IMR-90 (cell line): Measurements from ENCODE around the gene ATP10B. TPM values are rescaled to one million over a fixed set of nuclear protein-coding genes. Genes with fewer than 3 reads are reported as not detected.

Experiments
- ATAC-seq: fragments of 200-7000 bp; cut with Tn5 transposase; 2 replicates; pipeline ENCODE4 v1.9.1; 2020; ENCODE audit warnings: low read depth, mild to moderate bottlenecking, moderate library complexity
- BruUV-seq: library from RNA; stranded (reverse); fragments of 400-500 nt; replicated peaks from 2 replicates; lab custom pipeline; 2021; lab: Mats Ljungman, UMichigan
- CTCF ChIA-PET: fragments of 300-600 bp; formaldehyde crosslinking; extraction: SDS; loops from one replicate; lab custom pipeline; 2021; ENCODE audit warnings: antibody characterized with exemption; lab: Yijun Ruan, JAX
- POLR2A ChIA-PET: fragments of 300-600 bp; sonication (Branson Sonifier 250); formaldehyde crosslinking; loops from one replicate; lab custom pipeline; 2022; ENCODE audit warnings: antibody characterized with exemption; ENCODE audit not compliant: unreplicated experiment; lab: Charles Lee
- DNase-seq: peaks from one replicate; pipeline ENCODE4 v3.0.0; 2013
- H2AFZ ChIP-seq: replicated peaks from 2 replicates; pipeline ENCODE3; 2013; ENCODE audit warnings: low read length, mild to moderate bottlenecking; ENCODE audit not compliant: poor library complexity
- H2AK5ac ChIP-seq: 2 replicates; pipeline ENCODE4 v1.6.1; 2013; ENCODE audit warnings: low read depth, low read length, inconsistent platforms
- H2AK9ac ChIP-seq: replicated peaks from 2 replicates; pipeline ENCODE3; 2013; ENCODE audit warnings: mild to moderate bottlenecking, low read depth, low read length, moderate library complexity; ENCODE audit not compliant: poor library complexity
- H2BK120ac ChIP-seq: 2 replicates; pipeline ENCODE4 v1.6.1; 2013; ENCODE audit warnings: low read depth, low read length, inconsistent platforms
- H2BK15ac ChIP-seq: 3 replicates; pipeline ENCODE4 v1.6.1; 2013; ENCODE audit warnings: low read depth, low read length, inconsistent platforms
- H2BK20ac ChIP-seq: 2 replicates; pipeline ENCODE4 v1.6.1; 2013; ENCODE audit warnings: low read depth, mild to moderate bottlenecking, inconsistent platforms, low read length, moderate library complexity
- H2BK5ac ChIP-seq: 2 replicates; pipeline ENCODE4 v1.6.1; 2013; ENCODE audit warnings: mild to moderate bottlenecking, low read depth, low read length, inconsistent platforms; ENCODE audit not compliant: poor library complexity, severe bottlenecking
- H3K14ac ChIP-seq: replicated peaks from 2 replicates; pipeline ENCODE4 v1.6.1; 2013; ENCODE audit warnings: low read depth, low read length, inconsistent platforms
- H3K18ac ChIP-seq: 2 replicates; pipeline ENCODE4 v1.6.1; 2013; ENCODE audit warnings: low read depth, low read length, control low read depth
- H3K23ac ChIP-seq: 2 replicates; pipeline ENCODE4 v1.6.1; 2013; ENCODE audit warnings: low read depth, low read length, inconsistent platforms
- H3K27ac ChIP-seq: 2 replicates; pipeline ENCODE4 v1.5.1; 2013; ENCODE audit warnings: mild to moderate bottlenecking, control low read depth, low read length; ENCODE audit not compliant: insufficient read depth
- H3K27me3 ChIP-seq: 2 replicates; pipeline ENCODE4 v1.6.1; 2013; ENCODE audit warnings: low read length; ENCODE audit not compliant: control insufficient read depth, insufficient read depth
- H3K36me3 ChIP-seq: 2 replicates; pipeline ENCODE4 v1.6.1; 2013; ENCODE audit warnings: low read length, mixed read lengths; ENCODE audit not compliant: control insufficient read depth, insufficient read depth
- H3K4ac ChIP-seq: 2 replicates; pipeline ENCODE4 v1.6.1; 2013; ENCODE audit warnings: low read depth, low read length, inconsistent platforms
- H3K4me1 ChIP-seq: 2 replicates; pipeline ENCODE4 v1.6.1; 2013; ENCODE audit warnings: low read length, mixed read lengths; ENCODE audit not compliant: control insufficient read depth, insufficient read depth
- H3K4me2 ChIP-seq: 2 replicates; pipeline ENCODE4 v1.6.1; 2013; ENCODE audit warnings: low read depth, mild to moderate bottlenecking, control low read depth, low read length, moderate library complexity
- H3K4me3 ChIP-seq: 2 replicates; pipeline ENCODE4 v1.5.1; 2013; ENCODE audit warnings: low read depth, mild to moderate bottlenecking, control low read depth, low read length, moderate library complexity; ENCODE audit not compliant: insufficient read depth
- H3K56ac ChIP-seq: 2 replicates; pipeline ENCODE4 v1.6.1; 2013; ENCODE audit warnings: low read length, inconsistent platforms; ENCODE audit not compliant: insufficient read depth; ENCODE audit errors: extremely low read depth
- H3K79me1 ChIP-seq, 2 experiments: 2 replicates each; pipeline ENCODE4 v1.6.1; 2013; ENCODE audit warnings: low read length in 2 of 2, inconsistent platforms in 1 of 2, low read depth in 1 of 2
- H3K9ac ChIP-seq: 2 replicates; pipeline ENCODE4 v1.6.1; 2013; ENCODE audit warnings: low read depth, low read length, control low read depth
- H3K9me1 ChIP-seq: 2 replicates; pipeline ENCODE4 v1.6.1; 2013; ENCODE audit warnings: low read length, inconsistent platforms; ENCODE audit not compliant: insufficient read depth
- H3K9me3 ChIP-seq: 2 replicates; pipeline ENCODE4 v1.6.1; 2013; ENCODE audit warnings: low read length; ENCODE audit not compliant: control insufficient read depth, insufficient read depth
- H4K20me1 ChIP-seq: 2 replicates; pipeline ENCODE4 v1.6.1; 2013; ENCODE audit warnings: low read length, inconsistent platforms; ENCODE audit not compliant: insufficient read depth
- H4K5ac ChIP-seq: 2 replicates; pipeline ENCODE4 v1.6.1; 2013; ENCODE audit warnings: mild to moderate bottlenecking, low read depth, low read length, control low read depth
- H4K8ac ChIP-seq, 2 experiments: 2 replicates each; pipeline ENCODE4 v1.6.1; 2013; ENCODE audit warnings: low read depth in 2 of 2, low read length in 2 of 2, control low read depth in 1 of 2, inconsistent platforms in 1 of 2
- H4K91ac ChIP-seq: 2 replicates; pipeline ENCODE4 v1.6.1; 2013; ENCODE audit warnings: low read depth, low read length, inconsistent platforms; ENCODE audit not compliant: insufficient read depth
- BHLHE40 ChIP-seq: fragments of 150-350 bp; IDR thresholded peaks from 2 replicates; pipeline ENCODE4 v1.6.1; 2016; ENCODE audit warnings: mild to moderate bottlenecking, low read depth, low read length
- CEBPB ChIP-seq: IDR thresholded peaks from 2 replicates; pipeline ENCODE4 v1.6.1; 2012; ENCODE audit warnings: low read depth, low read length, improper control_type of control experiment
- FOS ChIP-seq: fragments of 150-350 bp; IDR thresholded peaks from 2 replicates; pipeline ENCODE4 v1.6.1; 2016; ENCODE audit warnings: low read depth, low read length
- POLR2A ChIP-seq: IDR thresholded peaks from 2 replicates; pipeline ENCODE4 v1.6.1; 2012; ENCODE audit warnings: mild to moderate bottlenecking, low read depth, low read length
- RAD21 ChIP-seq: IDR thresholded peaks from 2 replicates; pipeline ENCODE4 v1.6.1; 2012; ENCODE audit warnings: low read length, improper control_type of control experiment
- RFX5 ChIP-seq: IDR thresholded peaks from 2 replicates; pipeline ENCODE4 v1.8.0; 2012; ENCODE audit warnings: low read depth, mild to moderate bottlenecking, low read length, moderate library complexity
- SMC3 ChIP-seq: fragments of 150-350 bp; IDR thresholded peaks from 2 replicates; pipeline ENCODE4 v1.6.1; 2016; ENCODE audit warnings: low read depth, mild to moderate bottlenecking, antibody characterized with exemption, low read length, moderate library complexity
- USF2 ChIP-seq: fragments of 150-350 bp; IDR thresholded peaks from 2 replicates; pipeline ENCODE4 v1.6.1; 2017; ENCODE audit warnings: mild to moderate bottlenecking, antibody characterized with exemption, low read length, low read depth
- WGBS, 2 experiments: methylation state at CpG; one replicate each; pipeline versions ENCODE4 v1.1.5 to v1.1.7; 2013; ENCODE audit warnings: missing lambda C conversion rate in 2 of 2; ENCODE audit not compliant: insufficient read length in 1 of 2; ENCODE audit errors: extremely low coverage in 2 of 2; 5-methylcytosine and 5-hydroxymethylcytosine counted together
- dilution Hi-C: fragments of 300-500 bp; cut with HindIII; formaldehyde crosslinking; loops from one replicate; pipeline ENCODE4 v1.14.3; 2018; ENCODE audit warnings: low sequenced_read_pairs; ENCODE audit not compliant: unreplicated experiment
- in situ Hi-C: fragments of 300-500 bp; cut with MboI; formaldehyde crosslinking; loops from 3 replicates; pipeline ENCODE4 v1.14.3; 2019; ENCODE audit warnings: low sequenced_read_pairs, inconsistent platforms, mixed read lengths
- intact Hi-C: fragments of 100-400 bp; cut with micrococcal nuclease; formaldehyde crosslinking; loops from 2 replicates; pipeline ENCODE4 v1.10.0; 2022
- polyA plus RNA-seq, 3 experiments: library from polyadenylated mRNA; depleted of rRNA; stranded (reverse); fragments of >200 nt; gene quantifications; 2 replicates each; pipeline ENCODE4 v1.2.3, GENCODE V29; 2012; ENCODE audit warnings: low replicate concordance in 1 of 3
- total RNA-seq: library from RNA; depleted of rRNA; stranded (reverse); fragments of >200 nt; gene quantifications from 2 replicates; pipeline ENCODE4 v1.2.3, GENCODE V29; 2012
- TF ChIP-seq, protein P1 (sequence below): conservative IDR thresholded peaks from 2 replicates; pipeline ENCODE4 v1.5.1; 2012; ENCODE audit warnings: mild to moderate bottlenecking, low read depth, low read length, improper control_type of control experiment

Gene ATP10B
- total and polyA plus RNA-seq, 2 of the 4 experiments (the other 2 are of a cell fraction) = not detected

GRCh38 chr5:160837749-160838593 lies 14.0 kb downstream of the ATP10B start:
- H3K4me2 ChIP-seq = no peak overlapping the region
- no peak overlapping the region for H3K14ac ChIP-seq
- intact Hi-C loops (loop anchor here (10.0 kb wide), 1 partner anchor 1657 kb away; no protein-coding TSS in a partner anchor), dilution Hi-C loops (no loop called here), in situ Hi-C loops (no loop called here)
- WGBS, 2 experiments = no CpG with 5 or more reads among the region's 3 CpGs
- ChIA-PET POLR2A (no interaction called here), CTCF (no interaction called here)
- peaks cover 2% of the 10 kb centered on the region; the same call in 1 of the 2 replicates for H3K9me3 ChIP-seq
- H3K36me3 ChIP-seq = no peaks in the 10 kb centered on the region
- no peak overlapping the region for H4K91ac ChIP-seq
- no peak overlapping the region for H2BK120ac ChIP-seq
- no peak overlapping the region for H2AK5ac ChIP-seq
- TF ChIP-seq SMC3 = no peak
- TF ChIP-seq CEBPB = no peak
- TF ChIP-seq BHLHE40 = no peak
- no peak for TF ChIP-seq USF2
- no peak for TF ChIP-seq POLR2A
- no peak for TF ChIP-seq RAD21
- TF ChIP-seq FOS = no peak
- TF ChIP-seq, protein P1, sequence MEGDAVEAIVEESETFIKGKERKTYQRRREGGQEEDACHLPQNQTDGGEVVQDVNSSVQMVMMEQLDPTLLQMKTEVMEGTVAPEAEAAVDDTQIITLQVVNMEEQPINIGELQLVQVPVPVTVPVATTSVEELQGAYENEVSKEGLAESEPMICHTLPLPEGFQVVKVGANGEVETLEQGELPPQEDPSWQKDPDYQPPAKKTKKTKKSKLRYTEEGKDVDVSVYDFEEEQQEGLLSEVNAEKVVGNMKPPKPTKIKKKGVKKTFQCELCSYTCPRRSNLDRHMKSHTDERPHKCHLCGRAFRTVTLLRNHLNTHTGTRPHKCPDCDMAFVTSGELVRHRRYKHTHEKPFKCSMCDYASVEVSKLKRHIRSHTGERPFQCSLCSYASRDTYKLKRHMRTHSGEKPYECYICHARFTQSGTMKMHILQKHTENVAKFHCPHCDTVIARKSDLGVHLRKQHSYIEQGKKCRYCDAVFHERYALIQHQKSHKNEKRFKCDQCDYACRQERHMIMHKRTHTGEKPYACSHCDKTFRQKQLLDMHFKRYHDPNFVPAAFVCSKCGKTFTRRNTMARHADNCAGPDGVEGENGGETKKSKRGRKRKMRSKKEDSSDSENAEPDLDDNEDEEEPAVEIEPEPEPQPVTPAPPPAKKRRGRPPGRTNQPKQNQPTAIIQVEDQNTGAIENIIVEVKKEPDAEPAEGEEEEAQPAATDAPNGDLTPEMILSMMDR = no peak
- no peak for TF ChIP-seq RFX5
- no peak overlapping the region for H3K27ac ChIP-seq
- DNase-seq = no peak
- H2AFZ ChIP-seq = no peak overlapping the region
- H3K9me1 ChIP-seq = no peaks in the 10 kb centered on the region
- H2BK5ac ChIP-seq = no peak overlapping the region
- BruUV-seq = no TSS peak
- no peak overlapping the region for H4K8ac ChIP-seq
- no peak overlapping the region for H4K5ac ChIP-seq
- no peak overlapping the region for H3K4me3 ChIP-seq
- H3K27me3 ChIP-seq = no peaks in the 10 kb centered on the region
- no peak overlapping the region for H3K56ac ChIP-seq
- no peak for ATAC-seq
- H4K20me1 ChIP-seq = no peaks in the 10 kb centered on the region
- no peak overlapping the region for H2BK15ac ChIP-seq
- no peak overlapping the region for H3K23ac ChIP-seq
- H2AK9ac ChIP-seq = no peak overlapping the region
- H3K9ac ChIP-seq = no peak overlapping the region
- H3K79me1 ChIP-seq = no peaks in the 10 kb centered on the region
- no peak overlapping the region for H3K4ac ChIP-seq
- H2BK20ac ChIP-seq = no peak overlapping the region
- no peak overlapping the region for H3K18ac ChIP-seq
- no peaks in the 10 kb centered on the region for H3K4me1 ChIP-seq
